Gastroesophageal sphincter (tissue), 3 donors: ENCODE results near the gene SETX.

Experiments
- CTCF ChIP-seq, 4 experiments: fragments of 200-600 bp in 2 of 4; fragments of 450-650 bp in 2 of 4; sonication (generic) in 1 of 4; IDR thresholded peaks; one replicate each; pipeline ENCODE4 v1.5.1; 2017 to 2019; ENCODE audit warnings: antibody characterized with exemption in 4 of 4, mild to moderate bottlenecking in 2 of 4, moderate library complexity in 2 of 4
- EP300 ChIP-seq: sonication (generic); formaldehyde crosslinking; IDR thresholded peaks from one replicate; pipeline ENCODE4 v1.6.1; 2017; ENCODE audit warnings: antibody characterized with exemption, mild to moderate bottlenecking
- POLR2A ChIP-seq, 2 donors: fragments of 450-650 bp; IDR thresholded peaks; one replicate each; pipeline ENCODE4 v1.6.1; 2017; ENCODE audit warnings: antibody characterized with exemption in 2 of 2, mild to moderate bottlenecking in 2 of 2, moderate library complexity in 1 of 2
- POLR2AphosphoS5 ChIP-seq: sonication (generic); formaldehyde crosslinking; IDR thresholded peaks from one replicate; pipeline ENCODE4 v1.6.1; 2017; ENCODE audit warnings: antibody characterized with exemption

GRCh38 chr9:132232522-132232921 lies 122.3 kb downstream of the SETX start:
- TF ChIP-seq CTCF (IDR thresholded peaks at IDR 0.05): no peak
- TF ChIP-seq POLR2A (IDR thresholded peaks at IDR 0.05): no peak
- TF ChIP-seq POLR2AphosphoS5: no peak
- no peak for TF ChIP-seq EP300
